ENCODE results near the gene DCP1A.
"Not testable (repeated sequence)": the region's sequence is repeated elsewhere in the genome, so short reads cannot be mapped to it uniquely, and the experiment has no call there.

The DCP1A gene

GRCh38 chr3:53261712-53262111 is 85.6 kb downstream of the DCP1A start:
- no peak for DNase-seq

GRCh38 chr3:53260286-53260785 is 87.0 kb downstream of the DCP1A start:
- no peak for DNase-seq

GRCh38 chr3:53259427-53260259 is 87.7 kb downstream of the DCP1A start:
- DNase-seq, result no peak

GRCh38 chr3:53258600-53259426 is 88.5 kb downstream of the DCP1A start:
- DNase-seq, result no peak

- DNase-seq, result no peak
Measured at GRCh38 chr3:53257465-53257864, 89.9 kb downstream of the DCP1A start.

- no peak for DNase-seq
Measured at GRCh38 chr3:53256704-53257055, 90.7 kb downstream of the DCP1A start.

GRCh38 chr3:53255775-53256703 is 91.3 kb downstream of the DCP1A start, which contains the start of gene TKT:
TSS of gene TKT (minus strand) at chr3:53256022. CDS start at chr3:53255942, 80 bp downstream.
- peak; percentile 26 to 93 for DNase-seq

- DNase-seq, result peak in 1 of 2 experiments; percentile 26
Measured at GRCh38 chr3:53255423-53255774, 91.9 kb downstream of the DCP1A start.

- DNase-seq, result peak; percentile 51 to 69
Measured at GRCh38 chr3:53254509-53255422, 92.6 kb downstream of the DCP1A start.

GRCh38 chr3:53253707-53254508 is 93.4 kb downstream of the DCP1A start:
- DNase-seq, result no peak

- DNase-seq, result not testable (repeated sequence)
Measured at GRCh38 chr3:53252947-53253322, 94.4 kb downstream of the DCP1A start.

GRCh38 chr3:53252096-53252946 is 95.0 kb downstream of the DCP1A start:
- no peak for DNase-seq

GRCh38 chr3:53250881-53251605 is 96.3 kb downstream of the DCP1A start:
- no peak for DNase-seq

- no peak for DNase-seq
Measured at GRCh38 chr3:53250453-53250852, 96.9 kb downstream of the DCP1A start.

- DNase-seq, result no peak
Measured at GRCh38 chr3:53248161-53248560, 99.2 kb downstream of the DCP1A start.

GRCh38 chr3:53247619-53248018 is 99.7 kb downstream of the DCP1A start:
- no peak for DNase-seq

GRCh38 chr3:53244271-53244670 is 103.1 kb downstream of the DCP1A start:
- no peak for DNase-seq

GRCh38 chr3:53243785-53244184 is 103.6 kb downstream of the DCP1A start:
- no peak for DNase-seq

- no peak for DNase-seq
Measured at GRCh38 chr3:53243165-53243564, 104.2 kb downstream of the DCP1A start.

Measured in NCI-H526 (cell line).